RCC 7860 (cell line): ENCODE data around the gene RORB.

Experiments
- DNase-seq: peaks from one replicate; pipeline ENCODE4 v3.0.0-alpha.2; 2015; ENCODE audit warnings: low spot score
- FAIRE-seq: peaks from 2 replicates; lab custom pipeline; 2012; peaks lifted over from hg19 to GRCh38; lab: Jason Lieb, UNC

RORB gene

DNA sequence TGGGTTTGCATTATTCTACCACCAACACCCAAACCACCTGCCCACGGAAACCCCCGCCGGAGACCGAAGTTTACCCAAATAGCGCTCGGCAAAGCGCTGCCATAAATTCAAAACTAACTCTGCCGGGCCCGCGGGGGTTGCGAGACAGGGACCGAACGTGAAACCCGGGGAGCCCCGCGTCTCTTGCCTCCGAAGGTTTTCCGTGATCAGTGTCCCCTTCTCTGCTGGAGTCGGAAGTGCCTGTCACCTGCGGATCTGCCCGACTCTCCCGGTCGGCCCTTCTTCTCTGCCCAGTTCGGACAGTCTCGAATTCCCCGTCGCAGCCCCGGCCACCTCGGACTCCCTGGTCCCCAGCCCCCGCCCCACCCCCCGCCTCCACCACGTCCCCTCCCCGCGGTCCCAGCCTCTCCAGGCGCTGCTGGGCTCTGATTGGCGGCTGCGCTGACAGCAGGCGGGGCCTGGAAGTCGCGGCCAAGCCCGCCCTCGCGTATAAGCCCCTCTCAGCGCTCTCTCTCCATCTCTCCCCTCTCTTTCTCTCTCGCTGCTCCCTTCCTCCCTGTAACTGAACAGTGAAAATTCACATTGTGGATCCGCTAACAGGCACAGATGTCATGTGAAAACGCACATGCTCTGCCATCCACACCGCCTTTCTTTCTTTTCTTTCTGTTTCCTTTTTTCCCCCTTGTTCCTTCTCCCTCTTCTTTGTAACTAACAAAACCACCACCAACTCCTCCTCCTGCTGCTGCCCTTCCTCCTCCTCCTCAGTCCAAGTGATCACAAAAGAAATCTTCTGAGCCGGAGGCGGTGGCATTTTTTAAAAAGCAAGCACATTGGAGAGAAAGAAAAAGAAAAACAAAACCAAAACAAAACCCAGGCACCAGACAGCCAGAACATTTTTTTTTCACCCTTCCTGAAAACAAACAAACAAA, at the start of gene RORB:
Gene RORB (plus strand): TSS at position 517 of the 929 bp plus-strand sequence. CDS start 642 bp downstream, outside the sequence.
- FAIRE-seq (no peak), DNase-seq (no peak)

DNA sequence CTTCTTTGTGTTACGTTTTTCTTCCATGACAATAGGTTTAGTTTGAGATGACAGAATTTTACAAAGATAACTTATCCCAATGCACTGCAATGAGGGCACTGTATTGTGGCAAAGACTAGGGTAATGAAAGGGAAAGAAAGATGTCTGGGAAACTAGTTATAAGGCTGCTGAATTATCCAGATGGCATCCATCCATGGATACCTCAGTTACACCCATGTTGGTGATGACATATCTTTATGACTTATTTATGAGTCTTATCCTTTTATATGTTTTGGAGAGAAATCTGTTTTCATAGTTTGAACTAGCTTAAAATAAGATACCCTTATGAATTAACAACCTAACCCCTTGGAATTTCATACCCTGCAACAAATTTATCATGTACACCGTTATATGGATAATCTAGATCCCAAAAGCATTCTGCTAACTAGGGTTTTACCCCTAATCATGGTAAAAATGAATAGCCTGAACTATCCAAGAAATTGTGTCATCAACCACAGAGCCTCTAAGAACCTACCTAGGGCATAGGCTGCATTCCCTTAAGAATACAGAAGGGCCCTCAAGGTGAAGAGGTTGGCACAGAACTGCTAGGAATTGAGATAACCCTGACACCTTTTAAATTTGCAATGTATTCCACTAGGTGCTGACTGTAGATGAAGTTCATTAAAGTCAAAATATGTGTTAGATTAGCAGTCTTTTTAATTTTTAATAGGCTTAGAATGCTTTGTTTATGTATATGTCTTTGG, 49.5 kb upstream of the RORB start:
- DNase-seq (no peak), FAIRE-seq (no peak)

DNA sequence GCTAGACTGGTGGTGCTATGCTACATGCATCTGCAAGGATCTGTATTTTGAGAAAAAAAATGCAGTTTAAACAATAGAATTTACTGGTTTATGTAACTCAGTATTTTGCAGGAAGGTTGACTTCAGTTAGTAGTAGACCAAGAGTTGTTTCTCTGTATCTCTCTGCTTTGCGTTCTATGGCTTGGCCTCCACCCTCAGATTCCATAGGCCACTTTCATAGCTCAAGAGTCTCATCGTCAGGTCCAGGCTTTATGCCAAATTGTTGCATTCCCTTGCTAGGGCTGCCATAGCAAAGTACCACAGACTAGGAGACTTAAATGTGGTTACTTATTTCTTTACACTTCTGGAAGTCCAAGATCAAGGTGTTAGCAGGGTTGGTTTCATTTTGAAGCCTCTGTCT, 48.1 kb upstream of the RORB start:
- DNase-seq (no peak), FAIRE-seq (no peak)

DNA sequence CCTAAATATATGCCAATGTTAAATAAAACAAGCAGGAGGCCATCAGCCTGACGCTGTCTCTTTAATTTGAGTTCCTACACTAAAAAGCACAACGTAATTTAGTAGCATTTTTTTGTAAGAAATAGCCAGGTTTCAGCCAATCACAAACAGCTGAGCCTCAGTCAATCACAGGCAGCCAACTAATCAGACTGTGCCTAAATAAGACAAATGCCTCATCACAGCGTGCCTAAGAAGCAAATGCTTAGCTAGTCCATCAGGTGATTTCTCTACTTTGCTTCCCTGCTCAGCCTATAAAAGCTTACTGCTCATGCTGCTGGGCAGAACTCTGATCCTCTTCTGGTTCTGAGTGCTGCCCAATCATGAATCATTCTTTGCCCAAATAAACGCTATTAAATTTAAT, 38.3 kb upstream of the RORB start:
- FAIRE-seq (no peak), DNase-seq (no peak)

DNA sequence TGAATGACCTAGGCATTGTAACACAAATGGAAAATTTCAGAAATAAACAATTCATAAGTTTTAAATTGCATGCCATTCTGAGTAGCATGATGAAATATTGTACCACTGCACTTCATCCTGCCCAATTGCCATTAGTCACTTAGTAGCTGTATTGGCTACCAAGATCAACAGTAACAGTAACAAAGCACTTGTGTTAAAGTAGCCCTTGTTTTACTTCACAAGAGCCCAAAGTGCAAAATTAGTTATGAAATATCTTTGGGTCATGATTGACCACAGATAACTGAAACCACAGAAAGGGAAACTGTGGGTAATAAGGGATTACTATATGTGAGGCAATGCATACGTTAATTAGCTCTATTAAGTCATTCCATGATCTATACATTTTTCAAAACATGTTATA, 33.3 kb upstream of the RORB start:
- FAIRE-seq, result no peak
- DNase-seq, result no peak

DNA sequence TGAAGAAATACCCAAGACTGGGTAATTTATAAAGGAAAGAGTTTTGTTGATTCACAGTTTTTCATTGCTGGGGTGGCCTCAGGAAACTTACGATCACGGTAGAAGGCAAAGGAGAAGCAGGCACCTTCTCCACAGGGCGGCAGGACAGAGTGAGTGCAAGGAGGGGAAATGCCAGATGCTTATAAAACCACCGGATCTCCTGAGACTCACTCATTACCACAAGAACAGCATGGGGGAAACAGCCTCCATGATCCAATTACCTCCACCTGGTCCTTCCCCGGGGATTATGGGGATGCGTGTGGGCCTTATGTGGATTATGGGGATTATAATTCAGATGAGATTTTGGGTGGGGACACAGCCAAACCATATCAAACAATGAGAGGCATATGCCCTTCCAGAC, 18.5 kb upstream of the RORB start:
- FAIRE-seq (no peak), DNase-seq (no peak)

DNA sequence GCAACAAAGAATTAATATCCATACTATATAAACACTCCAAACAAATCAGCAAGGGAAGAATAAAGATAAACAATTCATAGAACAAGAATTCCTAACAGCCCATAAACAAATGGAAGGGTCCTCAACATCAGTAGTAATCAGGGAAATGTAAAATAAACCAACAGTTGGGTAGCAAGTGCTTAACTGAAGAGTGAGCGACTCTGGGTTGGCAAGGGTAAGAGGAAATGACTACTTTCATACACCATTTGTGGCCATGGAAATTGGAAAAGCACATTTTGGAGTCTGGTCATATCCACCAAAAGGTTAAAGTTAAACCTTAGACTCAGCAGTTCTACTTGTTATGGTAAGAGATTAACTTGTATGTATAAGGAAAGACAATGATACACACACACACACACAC, 17.4 kb upstream of the RORB start:
- DNase-seq (no peak), FAIRE-seq (no peak)

DNA sequence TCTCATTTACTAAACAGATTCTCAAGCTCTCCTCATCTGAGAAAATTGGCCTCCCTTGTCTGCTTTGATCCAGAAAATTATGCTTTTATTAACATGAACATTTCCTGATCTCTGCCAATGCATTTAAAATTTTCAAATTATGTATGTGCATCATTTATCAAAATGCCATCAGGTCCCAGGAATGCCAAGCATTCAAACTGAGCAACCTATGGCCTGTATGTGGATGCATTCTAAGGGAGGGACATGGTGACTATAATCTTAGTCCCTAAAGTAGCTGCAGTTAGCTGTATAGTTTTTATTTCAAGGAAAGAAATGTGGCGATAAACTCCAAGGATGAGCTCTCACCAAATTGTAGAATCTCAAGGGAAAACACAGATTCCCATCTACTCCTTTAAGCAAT, 9.7 kb upstream of the RORB start:
- DNase-seq (no peak), FAIRE-seq (no peak)

DNA sequence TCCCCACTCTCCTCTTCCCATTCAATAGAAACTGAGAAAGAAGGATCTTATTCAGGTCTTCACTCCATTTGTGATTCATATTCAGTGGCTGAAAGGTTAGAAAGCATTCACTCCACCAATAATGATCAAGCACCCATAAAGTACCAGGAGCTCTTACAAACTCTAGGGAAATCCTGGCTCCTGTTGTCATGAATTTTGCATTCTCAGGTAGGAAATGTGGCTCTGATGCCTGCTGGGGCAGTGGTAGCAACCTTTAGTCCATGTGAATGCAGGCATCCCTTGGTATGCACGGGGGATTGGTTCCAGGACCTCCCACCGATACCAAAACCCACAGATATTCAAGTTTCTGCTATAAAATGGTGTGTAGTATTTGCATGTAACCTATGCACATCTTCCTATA, 3.6 kb upstream of the RORB start:
- FAIRE-seq (no peak), DNase-seq (no peak)

DNA sequence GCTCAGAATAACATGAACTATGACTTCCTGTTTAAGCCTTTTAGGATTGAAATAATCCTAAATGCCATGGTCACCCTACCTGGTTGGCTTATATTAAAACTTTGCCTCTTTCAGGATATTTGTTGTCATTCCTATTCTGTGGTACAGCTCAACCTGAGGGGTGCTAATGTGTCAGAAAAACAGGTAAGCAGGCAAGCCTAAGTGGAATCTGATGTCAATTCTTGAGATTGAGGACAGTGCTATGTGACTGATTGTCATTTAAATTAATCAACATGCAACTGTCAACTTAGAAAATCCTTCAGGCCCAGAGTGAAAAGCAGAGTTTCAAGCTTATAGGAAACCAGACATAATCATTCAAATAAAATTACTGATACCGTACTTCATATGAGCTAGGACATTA, 2.6 kb upstream of the RORB start:
- no peak for DNase-seq
- FAIRE-seq, result no peak

DNA sequence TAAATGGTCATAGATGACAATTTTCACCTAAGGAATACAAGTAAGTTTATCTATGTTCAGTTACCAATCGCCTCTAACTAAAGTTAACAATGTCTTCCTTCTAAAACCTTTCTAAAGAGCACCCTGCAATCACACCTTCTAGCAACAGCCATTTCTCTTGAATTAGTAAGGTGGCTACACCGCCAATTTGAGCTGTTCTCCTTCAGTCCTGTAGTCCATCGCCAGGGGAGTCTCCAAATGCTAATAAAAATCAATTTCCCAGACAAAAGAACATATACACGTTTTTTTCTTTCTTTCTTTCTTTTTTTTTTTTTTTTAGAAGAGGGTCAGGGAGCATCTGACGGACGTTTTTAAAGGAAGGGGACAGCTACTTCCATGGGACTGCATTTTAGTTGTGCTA, 729 bp upstream of the RORB start:
- no peak for FAIRE-seq
- DNase-seq, result no peak

DNA sequence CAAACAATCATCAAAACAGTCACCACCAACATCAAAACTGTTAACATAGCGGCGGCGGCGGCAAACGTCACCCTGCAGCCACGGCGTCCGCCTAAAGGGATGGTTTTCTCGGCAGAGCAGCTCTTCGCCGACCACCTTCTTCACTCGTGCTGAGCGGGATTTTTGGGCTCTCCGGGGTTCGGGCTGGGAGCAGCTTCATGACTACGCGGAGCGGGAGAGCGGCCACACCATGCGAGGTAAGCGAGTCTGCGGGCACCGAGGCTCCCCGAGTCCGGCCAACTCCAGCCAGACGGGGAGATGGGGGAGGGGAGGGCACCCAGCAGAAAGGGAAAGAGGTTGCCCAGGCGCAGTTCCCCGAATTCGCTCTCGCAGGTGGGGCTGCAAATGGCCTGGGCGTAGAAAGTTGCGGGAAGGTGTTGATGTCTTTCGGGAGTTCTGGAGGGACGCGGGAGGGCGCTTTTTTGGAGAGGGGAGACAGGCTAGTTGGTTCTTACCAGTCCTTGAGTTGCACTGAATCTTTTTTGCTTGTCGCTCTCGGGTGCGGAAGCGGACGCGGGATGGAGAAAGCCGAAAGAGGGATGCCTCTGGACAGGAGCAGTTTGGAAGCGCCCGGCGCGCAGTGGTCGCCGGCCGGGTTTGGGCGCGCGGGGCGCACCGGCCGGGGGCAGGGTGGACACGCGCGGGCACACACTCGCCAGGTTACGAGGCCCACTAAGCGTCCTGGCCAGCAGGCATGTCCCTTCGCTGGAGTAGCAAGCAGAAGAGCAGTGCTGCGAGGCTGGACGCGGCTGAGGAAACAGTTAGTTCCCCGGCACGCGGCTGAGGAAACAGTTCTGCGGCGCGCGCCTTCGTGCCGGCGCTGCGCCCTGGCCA, 849 bp downstream of the RORB start:
- no peak for FAIRE-seq
- DNase-seq, result no peak

DNA sequence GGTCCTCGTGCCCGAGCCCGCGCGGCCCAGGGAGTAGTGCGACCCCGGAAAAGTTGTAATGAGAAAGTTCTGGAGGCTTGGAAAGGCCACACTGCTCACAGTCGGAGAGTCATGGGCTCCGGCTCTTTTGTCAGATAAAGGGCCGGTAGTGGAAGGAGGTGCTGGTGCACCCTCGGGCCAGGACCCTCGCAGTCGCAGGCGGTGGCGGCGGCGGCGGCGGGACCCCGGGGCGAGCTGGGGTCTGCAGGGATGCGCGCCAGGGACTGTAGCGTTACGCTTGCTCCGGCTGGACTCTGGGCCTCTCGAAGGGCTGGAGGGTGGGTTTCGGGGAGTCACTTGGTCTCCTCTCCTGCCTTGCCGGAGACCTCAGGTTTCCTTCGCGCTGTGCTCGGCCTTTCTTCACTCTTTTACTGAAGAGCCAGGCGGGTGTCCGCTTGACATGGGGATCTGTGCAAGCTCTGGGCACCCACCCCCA, 1.5 kb downstream of the RORB start:
- no peak for DNase-seq
- no peak for FAIRE-seq

DNA sequence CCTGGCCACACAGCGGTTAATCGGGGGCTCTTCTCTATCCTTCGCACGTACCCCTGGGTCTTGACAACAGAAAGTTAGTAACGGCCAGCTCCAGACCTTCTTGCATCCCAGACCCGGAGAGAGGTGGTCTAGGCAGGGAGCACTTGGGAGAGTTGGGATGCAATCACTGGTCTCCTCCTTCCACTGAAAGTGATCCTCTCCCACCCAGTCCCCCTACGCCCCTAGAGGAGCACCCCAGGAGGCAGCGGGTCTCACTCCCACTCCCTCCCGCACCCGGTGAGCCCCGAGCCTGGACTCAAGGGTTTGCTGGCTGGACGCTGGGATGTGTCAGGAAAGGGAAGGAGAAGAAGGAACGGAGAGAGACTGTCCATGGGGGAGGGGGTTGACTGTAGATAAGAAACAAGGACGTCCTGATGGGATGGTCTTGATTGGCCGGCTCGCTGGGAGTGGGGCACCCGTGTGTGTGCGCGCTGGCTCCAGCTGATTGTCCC, 2.0 kb downstream of the RORB start:
- DNase-seq (no peak), FAIRE-seq (no peak)

DNA sequence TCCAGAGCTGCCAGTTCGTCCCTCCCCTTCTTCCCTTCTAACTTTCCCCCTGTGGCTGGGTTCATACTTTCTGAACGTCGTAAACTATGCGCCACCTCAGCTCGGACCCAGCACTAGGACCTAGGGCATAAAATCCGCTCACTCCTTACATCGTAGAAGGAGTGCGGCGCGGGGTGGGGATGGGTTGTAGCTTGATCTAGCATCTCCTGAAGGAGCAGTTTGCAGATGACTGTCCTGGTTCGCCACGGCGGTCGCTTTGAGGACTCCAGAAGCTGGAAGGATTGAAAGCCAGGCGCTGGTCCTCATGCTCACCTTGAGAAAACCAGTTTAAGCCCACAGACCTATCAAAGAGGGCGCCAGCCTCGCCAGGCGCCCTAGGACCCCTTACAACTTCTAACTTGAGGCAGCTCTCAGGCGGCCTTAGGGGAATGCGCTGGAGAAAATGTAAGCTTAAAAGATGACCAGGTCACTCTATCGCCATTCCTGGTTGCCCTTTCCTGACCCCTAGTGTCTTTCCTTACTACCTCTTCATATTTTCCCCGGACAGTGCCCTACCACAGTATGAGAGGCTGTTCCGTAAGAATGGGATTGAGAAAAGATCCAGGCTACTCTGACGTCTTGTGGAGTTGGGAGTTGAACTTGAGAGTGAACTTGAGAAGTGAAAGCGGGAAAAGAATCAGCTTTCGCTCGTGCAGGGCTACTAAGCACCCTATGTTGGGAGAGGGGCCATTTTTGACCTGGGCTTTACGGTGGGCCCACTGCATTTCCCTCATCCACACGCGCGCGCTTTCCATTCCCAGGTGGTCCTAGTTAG, 2.8 kb downstream of the RORB start:
- DNase-seq (no peak), FAIRE-seq (no peak)

DNA sequence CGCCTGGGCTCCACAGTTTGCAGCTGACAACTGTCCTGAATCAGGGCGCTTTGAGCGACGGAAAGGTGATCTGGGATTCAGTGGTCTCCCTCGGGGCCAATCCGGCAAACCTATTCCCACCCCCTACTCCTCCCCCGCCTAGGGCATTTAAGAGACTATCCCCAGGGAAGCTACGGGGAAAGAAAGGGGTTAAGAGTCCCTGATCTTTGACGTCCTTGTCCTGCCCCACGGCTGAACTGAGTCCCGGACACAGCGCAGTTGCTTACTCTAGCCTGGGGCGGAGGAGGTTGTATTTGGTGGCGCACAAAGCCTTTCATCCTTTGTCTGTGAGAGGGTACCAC, 3.4 kb downstream of the RORB start:
- no peak for FAIRE-seq
- no peak for DNase-seq

DNA sequence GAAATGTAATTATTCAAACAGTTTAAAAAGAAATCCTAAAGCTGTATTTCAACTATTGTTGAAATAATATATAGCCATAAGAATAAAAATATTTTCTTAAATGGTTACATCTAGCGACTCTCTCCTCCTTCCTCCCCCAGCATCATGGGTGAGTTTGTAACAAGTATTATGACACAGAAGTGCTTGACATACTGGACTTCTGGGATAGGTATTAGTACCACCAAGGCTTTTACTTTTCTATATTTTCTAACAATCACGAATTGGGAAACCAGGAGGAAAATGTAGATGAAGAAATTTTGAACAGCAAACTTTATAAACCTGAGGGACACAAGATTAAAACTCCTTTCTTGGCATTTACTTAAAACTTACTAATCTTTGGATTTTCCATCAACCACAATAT, 4.4 kb downstream of the RORB start:
- FAIRE-seq, result no peak
- DNase-seq, result no peak

DNA sequence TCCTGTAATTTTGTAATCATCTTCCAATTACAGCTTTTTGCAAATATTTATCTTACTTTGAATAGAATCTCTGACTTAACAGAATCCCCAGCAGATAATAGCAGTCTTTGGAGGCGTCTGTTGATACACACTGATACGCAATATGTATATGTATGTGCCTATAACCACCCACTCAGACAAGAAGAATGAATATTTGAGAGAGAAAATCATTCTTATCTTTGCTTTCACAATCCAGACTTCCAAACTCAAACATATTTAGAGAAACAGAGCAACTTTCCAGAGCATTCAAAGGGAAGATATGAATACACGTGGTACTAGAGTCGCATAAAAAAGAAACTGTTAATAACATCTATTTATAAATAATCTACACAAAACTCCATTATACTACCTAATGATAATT, 6.1 kb downstream of the RORB start:
- no peak for FAIRE-seq
- no peak for DNase-seq

DNA sequence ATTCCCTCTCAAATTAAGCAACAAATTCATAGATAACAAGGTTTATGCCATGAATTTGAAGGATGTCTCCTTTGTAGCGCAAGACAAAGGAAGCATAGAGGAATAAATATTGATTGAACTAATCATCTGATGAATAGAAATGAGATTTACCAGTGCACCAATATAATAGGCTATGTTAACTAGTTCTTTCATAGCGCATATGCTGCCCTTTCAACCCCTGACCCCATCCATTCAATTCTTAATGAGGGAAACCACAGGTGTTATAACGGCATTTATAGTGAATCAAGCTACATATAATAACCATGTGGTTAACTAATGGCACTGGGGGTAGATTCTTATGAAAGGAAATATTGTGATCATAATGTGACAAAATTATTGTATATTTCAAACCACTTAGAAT, 6.5 kb downstream of the RORB start:
- no peak for FAIRE-seq
- no peak for DNase-seq

DNA sequence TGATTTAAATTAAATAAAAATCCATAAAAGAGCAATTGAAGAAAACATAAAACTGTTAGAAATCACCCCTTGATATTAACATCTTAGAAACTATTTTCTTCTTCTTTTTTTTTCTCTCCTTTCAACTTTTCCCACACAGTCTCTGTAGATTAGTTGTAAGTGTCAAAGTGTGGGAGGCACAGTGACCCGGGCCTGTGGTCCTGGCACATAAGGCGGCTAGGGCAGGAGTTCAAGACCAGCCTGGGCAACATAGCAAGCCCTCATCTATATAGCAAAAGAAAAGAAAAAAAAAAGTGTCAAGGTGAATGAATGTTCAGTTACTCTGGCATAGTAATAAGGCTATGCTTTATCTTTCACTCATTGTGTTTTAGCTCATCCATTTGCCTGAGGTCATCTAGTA, 14.2 kb downstream of the RORB start:
- FAIRE-seq (no peak), DNase-seq (no peak)
